Measurements from ENCODE around the gene OXLD1.

The OXLD1 gene

GRCh38 chr17:81682565-81683207 is 16.3 kb upstream of the OXLD1 start:
- DNase-seq = peak; percentile 20

GRCh38 chr17:81681672-81682071 is 15.3 kb upstream of the OXLD1 start:
- no peak for DNase-seq

- DNase-seq = no peak
These were observed 13.7 kb upstream of the OXLD1 start for GRCh38 chr17:81680150-81680549.

GRCh38 chr17:81676906-81677305 is 10.5 kb upstream of the OXLD1 start:
- no peak for DNase-seq

- DNase-seq = peak; percentile 10
These were observed 9.3 kb upstream of the OXLD1 start for GRCh38 chr17:81675515-81676221.

- DNase-seq = no peak
These were observed 7.3 kb upstream of the OXLD1 start for GRCh38 chr17:81673561-81674258.

- DNase-seq = no peak
These were observed 6.5 kb upstream of the OXLD1 start for GRCh38 chr17:81672954-81673353.

GRCh38 chr17:81672504-81672903 is 6.1 kb upstream of the OXLD1 start:
- no peak for DNase-seq

- no peak for DNase-seq
These were observed 1.3 kb upstream of the OXLD1 start for GRCh38 chr17:81667754-81668153.

- no peak for DNase-seq
These were observed 388 bp downstream of the OXLD1 start for GRCh38 chr17:81666092-81666341.

- DNase-seq = peak; percentile 22
These were observed 957 bp downstream of the OXLD1 start for GRCh38 chr17:81665205-81666091.

- no peak for DNase-seq
These were observed 2.3 kb downstream of the OXLD1 start for GRCh38 chr17:81664051-81664470.

- DNase-seq = no peak
These were observed 4.4 kb downstream of the OXLD1 start for GRCh38 chr17:81662002-81662401.

GRCh38 chr17:81660441-81660840 is 6.0 kb downstream of the OXLD1 start:
- no peak for DNase-seq

GRCh38 chr17:81659038-81659437 is 7.4 kb downstream of the OXLD1 start:
- no peak for DNase-seq

- DNase-seq = no peak
These were observed 9.6 kb downstream of the OXLD1 start for GRCh38 chr17:81656835-81657234.

GRCh38 chr17:81656118-81656743 is 10.2 kb downstream of the OXLD1 start, which contains the start of gene PDE6G:
Gene PDE6G, minus strand, starts transcription at chr17:81656542. Its CDS starts 3,237 bp downstream, at chr17:81653305.
- DNase-seq = no peak

- DNase-seq = no peak
These were observed 10.9 kb downstream of the OXLD1 start for GRCh38 chr17:81655378-81656117.

GRCh38 chr17:81652906-81653771 is 13.3 kb downstream of the OXLD1 start:
- no peak for DNase-seq

- DNase-seq = peak; percentile 69
These were observed 14.7 kb downstream of the OXLD1 start for GRCh38 chr17:81651692-81652091.

GRCh38 chr17:81650951-81651350 is 15.5 kb downstream of the OXLD1 start:
- DNase-seq = no peak
